HG02588 (cell line): ENCODE results near the gene C2orf68.
"Not testable (repeated sequence)": the region's sequence is repeated elsewhere in the genome, so short reads cannot be mapped to it uniquely, and the experiment has no call there.

ENCODE experiments used
- ATAC-seq: cut with Tn5 transposase; IDR thresholded peaks from one replicate; pipeline ENCODE4 v1.9.1; 2021; ENCODE audit warnings: mild to moderate bottlenecking, moderate library complexity; ENCODE audit not compliant: unreplicated experiment

The C2orf68 gene

DNA sequence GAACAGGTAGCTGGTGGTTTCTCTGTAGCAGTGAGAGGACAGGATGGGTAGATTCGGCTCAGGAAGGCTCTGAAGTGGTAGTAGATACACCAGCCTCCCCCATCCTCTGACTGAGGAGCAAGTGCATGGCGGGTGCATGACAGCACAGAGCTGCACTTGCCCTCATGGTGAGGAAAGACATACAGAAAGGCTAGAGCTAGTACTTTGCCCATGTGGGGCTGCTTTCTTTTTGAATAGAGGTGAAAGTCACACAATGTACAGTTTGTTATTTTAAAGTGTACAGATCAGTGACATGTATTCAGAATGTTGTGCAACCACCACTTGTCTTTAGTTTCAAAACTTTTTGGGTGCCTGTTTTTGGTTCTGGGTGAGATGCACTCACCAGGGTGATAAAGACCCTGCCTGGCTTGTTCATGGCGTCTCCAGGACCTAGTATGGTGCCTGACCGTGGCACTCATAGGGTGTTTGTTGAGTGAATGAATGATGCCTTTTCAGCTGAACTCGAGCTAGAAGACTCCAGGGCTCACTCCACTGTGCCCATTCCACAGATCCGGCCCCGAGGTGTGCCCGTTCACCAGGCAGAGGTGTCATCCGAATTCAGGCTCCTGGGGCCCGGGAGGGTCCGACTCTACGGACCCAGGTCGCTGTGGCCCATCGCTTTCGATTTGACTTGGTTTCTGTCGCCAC lies 28.1 kb downstream of the C2orf68 start:
- ATAC-seq, result peak; percentile 45

DNA sequence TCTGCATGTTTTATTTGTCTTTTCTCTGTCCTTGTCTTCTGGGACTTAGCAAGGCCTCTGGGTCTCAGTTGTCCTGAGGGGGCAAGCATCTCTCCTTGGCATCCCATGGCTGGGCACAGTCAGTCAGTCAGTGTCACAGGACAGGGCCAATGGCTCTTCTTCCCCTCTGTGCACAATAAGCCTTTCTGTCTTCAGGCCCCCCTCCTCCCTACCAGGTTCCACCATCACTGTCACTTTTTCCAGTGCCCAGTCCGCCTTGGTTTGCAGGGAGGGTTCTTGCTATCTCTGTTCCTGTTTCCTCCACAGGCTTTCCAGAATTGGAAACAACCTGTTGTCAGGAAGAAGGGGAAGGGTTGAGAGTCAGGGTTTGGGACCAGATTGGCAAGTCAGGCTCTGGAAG lies 29.4 kb downstream of the C2orf68 start:
- ATAC-seq, result no peak

DNA sequence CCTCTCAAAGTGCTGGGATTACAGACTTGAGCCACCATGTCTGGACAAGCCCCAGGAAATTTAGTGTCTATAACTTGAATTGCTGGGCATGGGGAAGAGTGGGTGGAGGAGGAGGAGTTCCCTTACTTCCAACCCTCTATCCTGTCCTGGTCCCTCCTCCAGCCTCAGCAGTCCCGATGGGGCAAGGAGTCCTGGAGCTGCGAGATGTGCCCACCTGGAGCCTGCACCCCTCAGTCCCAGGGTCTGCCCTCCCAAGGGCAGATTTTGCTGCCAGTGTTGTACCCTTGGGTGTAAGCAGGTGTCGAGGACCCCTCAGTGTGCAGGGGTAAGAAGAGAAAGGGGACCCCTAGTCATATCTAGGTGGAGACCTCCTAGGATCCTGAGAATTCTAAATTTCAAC lies 31.7 kb downstream of the C2orf68 start:
- no peak for ATAC-seq

DNA sequence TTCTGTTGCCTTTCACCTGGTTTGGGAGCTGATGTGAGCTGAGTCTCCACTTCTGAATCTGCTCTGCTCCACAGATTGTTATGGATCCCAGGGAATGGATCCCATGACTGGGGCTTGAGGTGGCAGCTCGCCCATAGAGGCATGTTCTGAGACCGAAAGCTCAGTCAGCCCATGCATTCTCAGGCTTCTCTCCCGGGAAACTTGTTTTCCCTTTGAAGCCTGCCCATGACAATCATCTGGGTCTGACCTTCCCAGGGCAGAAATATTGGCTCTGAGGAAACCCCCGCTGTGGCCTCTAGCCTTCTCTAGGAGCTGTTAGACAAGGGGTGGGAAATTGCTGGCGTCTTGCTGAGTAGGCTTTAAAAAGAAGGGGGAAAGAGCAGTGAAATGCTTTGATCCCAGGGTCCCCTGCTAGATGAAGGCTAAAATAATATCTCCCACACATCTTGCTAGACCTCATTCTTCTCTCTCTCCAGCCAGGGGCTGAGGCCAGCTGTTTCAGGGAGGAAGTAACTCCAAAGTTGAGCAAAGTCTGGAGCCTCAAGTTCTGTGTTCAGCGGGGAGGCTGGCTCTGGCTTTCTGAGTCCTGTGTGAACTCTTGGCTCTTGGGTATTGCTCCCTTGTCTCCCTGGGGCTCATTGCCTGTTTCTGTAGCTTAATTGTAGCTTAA lies 32.5 kb downstream of the C2orf68 start:
- ATAC-seq, result no peak

DNA sequence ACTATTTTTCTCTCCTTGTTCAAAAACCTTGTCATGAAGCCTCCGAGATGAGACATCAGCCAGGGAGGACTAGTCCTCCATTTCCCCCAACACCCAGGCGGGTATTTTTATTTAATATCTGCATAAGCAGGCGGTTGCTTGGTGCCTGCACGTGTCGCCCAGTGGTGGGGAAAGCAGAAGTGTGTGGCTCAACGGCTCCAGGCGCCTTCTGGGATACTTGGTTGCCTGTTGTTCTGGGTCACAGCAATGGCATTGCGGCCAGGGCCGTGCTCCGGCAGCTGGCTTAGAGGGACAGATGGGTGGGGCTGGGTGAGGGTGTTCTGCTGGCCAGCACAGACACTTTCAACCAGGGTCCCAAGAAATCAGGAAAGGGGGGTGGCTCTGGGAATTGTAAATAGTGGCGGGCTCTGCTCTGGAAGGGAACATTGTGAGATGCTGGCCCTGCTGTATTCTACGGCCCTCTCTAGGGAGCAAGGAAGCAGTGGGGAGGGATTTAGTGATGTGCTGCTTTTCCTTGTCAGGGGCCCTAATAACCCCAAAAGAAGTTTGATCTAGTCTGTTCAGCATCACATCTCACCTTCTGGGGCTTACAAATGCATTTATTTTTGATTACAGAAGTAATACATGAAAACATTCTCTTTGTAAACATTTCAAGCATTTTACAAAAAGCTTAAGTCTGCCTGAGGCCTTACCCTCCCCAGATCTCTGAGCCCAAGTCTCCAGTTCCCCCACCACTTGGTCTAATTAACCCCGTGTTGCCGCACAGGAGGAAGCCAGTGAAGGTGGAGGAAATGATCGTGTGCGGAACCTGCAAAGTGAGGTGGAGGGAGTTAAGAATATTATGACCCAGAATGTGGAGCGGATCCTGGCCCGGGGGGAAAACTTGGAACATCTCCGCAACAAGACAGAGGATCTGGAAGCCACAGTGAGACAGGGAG lies 33.4 kb downstream of the C2orf68 start:
- ATAC-seq, result peak; percentile 28

DNA sequence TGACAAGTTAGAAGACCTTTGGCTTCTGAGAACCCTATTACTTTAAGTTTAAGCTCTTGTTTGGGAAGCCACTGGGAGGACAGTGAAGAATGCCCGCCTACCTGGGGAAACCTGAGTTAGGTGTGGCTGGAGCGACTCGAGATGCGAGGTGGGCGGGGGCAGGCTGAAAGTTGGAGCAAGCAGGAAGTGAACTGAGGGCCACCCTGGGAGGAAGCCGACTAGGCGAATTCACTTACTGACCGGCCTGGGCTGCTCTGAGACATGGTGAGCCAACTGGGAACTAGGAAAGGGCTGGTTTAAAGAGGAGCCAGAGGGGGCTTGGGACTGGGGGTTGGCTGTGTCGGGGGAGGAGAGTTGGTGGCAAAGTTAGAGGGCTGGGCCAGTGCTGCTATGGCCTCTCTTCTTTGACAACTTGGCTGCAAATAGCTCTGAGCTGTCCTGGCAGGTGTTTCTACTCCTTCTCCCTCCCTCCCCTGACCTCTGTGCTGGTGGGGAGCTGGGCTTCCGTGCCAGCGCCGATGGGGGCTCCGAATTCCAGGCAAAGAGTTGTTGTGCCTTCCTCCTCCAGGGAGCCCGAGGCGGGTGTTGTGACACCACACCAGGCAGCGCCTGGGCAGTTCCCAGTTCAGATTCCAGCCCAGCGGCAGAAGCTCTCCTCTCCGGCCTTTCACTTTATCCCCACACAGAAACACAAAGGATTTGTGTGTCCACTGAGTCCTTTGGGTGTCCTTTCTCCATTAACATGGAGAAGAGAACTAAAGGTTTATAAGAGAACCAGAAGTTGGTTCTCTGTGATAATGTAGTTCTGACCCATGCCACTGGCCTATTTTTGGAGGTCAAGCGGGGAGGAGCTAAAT lies 34.3 kb downstream of the C2orf68 start, which contains the start of gene VAMP8:
TSS of gene VAMP8 (plus strand) at position 201 of the 857 bp plus-strand sequence. CDS start at position 262, 61 bp downstream.
- ATAC-seq, result peak; percentile 71

DNA sequence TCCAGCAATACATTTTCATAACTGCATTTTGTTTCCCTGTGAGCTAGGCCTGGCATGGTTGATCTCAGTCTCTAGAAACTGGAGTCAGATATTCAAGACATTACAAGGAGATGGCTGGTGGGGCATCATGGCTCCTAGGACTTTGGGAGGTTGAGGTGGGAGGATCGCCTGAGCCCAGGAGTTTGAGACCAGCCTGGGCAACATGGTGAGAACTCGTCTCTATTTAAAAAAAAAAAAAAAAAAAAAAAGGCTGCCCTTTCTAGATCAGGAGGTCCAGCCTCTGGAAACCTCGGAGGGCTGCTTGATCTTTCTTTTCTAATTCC lies 34.8 kb downstream of the C2orf68 start:
- no peak for ATAC-seq

DNA sequence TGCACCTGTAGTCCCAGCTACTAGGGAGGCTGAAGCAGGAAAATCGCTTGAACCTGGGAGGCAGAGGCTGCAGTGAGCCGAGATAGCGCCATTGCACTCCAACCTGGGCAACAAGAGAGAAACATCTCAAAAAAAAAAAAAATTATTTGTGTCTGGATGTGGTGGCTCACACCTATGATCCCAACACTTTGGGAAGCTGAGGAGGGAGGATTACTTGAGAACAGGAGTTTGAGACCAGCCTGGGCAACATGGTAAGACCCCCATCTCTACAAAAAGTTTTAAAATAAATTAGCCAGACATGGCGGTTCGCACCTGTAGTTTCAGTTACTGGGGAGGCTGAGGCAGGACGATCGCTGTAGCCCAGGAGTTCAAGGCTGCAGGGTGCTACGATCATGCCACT lies 36.1 kb downstream of the C2orf68 start:
- no peak for ATAC-seq

DNA sequence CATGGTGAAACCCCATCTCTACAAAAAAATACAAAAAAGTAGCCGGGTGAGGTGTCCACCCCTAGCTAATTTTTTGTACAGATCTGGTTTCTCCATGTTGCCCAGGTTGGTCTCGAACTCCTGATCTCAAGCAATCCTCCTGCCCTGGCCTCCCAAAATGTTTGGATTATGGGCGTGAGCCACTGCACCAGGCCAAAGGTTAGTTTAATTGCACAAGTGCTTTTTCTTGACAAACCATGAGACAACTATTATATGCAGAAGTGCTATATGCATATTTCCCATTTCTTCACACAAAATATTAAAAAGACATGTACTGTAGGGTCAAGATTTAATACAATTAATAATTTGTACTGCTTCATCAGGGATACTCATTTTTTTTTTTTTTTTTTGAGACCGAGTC lies 45.6 kb downstream of the C2orf68 start:
- ATAC-seq, result no peak

DNA sequence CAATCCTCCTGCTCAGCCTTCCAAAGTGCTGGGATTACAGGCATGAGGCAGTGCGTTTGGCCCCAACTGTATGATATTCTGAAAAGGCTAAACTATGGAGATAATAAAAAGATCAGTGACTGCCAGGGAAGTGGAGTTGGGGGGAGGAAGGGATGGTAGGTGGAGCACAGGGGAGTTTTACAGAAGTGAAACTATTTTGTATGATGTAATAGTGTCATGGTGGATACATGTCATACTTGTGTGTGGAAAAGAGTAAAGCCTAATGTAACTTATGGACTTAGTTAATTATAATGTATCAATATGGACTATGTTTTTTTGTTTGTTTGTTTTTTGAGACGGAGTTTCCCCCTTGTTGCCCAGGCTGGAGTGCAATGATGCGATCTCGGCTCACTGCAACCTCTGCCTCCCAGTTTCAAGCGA lies 47.7 kb downstream of the C2orf68 start:
- ATAC-seq, result no peak

DNA sequence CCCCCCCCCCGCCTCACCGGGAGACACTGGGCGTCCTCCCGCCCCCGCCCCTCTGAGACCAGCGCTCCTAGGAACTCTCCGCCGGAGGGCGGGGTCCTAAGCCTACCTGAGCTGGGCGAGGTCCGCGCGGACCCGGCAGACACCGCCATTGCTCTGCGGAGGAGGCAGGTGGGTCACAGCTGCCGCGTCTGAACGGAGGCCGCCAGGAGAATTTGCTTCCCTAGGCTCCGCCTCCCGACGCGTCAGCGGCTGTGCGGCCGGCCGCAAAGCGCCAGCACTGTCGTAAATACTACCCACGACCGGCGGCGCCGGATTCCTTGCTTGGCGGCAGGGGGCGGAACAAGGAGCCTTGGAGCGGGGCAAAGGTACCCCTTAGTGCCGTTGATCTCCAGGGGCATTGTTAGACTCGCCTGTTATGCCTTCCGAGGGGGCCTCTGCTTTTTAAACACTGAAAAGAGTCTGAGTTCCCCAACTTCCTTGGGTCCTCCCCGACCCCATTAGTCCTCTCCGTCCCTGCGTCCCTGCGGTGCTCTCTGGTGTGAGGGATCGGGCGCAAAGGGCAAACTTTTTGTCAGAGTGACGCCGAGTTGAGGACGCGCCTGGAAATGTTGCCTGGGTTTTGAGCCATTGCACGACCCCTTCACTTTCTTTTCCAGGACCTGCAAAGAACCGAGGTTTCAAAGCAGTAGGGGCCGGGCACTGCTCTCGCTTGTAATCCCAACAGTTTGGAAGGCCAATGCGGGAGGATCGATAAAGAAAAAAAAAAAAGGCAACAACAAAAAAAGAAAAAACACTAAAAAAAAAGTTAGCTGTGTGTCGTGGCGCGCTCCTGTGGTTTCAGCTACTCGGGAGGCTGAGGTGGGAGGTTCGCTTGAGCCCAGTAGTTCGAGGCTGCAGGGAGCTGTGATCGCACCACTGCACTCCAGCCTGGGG lies 50.3 kb downstream of the C2orf68 start, which contains the start of gene GGCX:
TSS of gene GGCX (minus strand) at position 214 of the 933 bp plus-strand sequence. CDS start at position 149, 65 bp downstream.
- peak; percentile 91 for ATAC-seq

DNA sequence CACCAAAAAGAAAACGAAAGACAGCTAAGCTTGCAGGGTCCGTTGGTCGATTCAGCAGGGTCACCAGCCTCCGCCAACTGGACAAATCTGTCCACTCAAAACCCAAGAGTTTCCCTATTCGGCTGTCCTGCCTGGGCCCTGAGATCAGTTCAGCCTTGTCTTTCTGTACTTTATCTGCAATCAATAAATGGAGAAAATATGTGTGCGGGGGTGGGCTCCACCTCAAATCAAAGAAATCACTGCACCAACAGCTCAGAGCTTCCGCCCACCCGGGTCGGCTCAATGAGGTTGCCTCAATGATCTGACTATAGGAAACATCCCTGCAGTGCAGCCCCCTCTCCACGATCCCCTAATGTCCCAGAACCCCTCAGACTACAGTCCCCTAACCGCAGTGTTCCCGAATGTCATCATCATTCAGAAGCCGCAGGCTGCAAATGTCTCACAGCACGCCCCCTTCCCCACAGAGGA lies 51.0 kb downstream of the C2orf68 start:
- ATAC-seq, result peak; percentile 22

DNA sequence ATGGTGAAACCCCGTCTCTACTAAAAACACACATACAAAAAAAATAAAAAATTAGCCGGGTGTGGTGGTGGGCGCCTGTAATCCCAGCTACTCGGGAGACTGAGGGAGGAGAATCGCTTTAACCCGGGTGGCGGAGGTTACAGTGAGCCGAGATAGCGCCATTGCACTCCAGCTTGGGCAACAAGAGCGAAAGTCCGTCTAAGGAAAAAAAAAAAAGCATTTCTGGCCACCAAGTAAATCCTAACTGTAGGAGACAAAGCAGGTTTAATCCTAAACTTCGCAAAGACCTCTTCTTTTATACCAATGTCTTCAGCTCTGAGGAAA lies 51.5 kb downstream of the C2orf68 start:
- ATAC-seq, result not testable (repeated sequence)

DNA sequence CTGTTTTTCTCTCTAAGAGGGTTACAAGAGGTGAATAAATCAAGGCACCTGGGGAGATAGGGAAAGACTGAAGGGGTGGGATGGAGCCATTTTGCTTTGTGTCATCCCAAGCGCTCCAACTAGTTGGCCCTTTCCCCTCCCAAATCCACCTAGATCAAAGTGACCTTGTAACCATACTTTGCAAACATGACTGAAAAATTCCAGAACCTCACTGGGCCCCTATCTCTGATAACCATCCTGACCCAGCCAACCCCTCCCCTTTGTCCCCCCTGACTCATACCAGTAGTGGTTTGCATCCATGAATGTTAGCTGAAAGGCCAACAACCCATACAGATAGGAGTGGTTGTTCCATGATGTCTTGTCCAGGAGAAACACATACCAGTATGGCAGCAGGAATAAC lies 53.7 kb downstream of the C2orf68 start:
- ATAC-seq, result no peak

DNA sequence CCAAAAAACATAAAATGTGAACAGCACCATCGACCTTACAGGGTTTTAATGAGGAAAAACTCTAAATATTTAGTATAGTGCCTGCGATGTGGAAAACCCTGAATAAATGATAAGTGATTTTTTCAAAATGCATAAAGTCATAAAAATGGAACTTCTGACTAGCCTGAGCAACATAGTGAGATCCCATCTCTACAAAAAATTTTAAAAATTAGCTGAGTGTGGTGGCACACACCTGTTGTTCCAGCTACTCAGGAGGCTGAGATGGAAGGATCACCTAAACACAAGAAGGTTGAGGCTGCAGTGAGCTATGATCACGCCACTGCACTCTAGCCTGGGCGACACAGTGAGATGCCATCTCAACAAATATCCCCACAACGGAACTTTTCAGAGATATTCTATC lies 54.7 kb downstream of the C2orf68 start:
- no peak for ATAC-seq
